ENCODE results near the gene AFAP1L1.

AFAP1L1 gene

DNA sequence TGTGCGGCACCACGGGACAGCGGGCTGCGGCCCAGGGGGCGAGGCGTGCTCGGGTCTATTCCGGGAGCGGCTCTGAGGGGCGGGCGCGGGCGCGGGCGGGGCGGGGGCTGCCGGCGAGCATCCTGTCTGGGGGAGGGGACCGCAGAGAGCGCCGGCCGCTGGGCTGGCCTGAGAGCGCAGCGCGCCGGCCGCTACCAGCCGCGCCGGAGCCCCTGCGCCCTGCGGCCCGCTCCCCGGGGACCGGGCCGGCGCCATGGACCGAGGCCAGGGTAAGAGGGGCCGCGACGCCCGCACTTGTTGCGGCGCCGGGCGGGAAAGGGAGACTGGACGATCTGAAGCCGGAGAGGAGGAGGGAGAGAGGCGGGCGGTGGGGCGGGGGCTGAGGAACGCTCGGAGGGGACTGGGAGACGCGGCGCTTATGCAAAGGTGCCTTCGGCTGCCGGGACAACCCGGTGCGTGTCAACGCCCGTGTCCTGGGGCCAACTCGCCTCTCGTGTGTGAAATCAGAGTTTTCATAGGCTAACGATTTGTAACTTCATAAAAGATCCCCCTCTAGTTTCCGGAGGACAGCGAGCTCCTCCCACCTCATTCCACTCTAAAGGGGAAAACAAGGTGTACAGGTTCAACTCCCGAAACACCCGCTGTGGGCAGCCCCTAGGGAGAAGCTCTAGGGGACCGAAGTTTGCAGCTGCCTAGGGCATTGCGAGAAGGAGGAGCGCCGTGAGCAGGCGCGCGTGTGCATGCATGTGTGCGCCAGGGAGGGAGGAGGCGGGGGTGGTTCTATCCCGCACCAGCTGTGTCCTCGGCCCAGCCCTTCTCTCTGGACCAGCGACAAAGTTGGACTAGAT lies at the start of gene AFAP1L1:
AFAP1L1 (plus strand) TSS at position 144 of the 848 bp plus-strand sequence; CDS start at position 254, 110 bp downstream.
- peak in 1 of 2 donors; percentile 35 for DNase-seq

DNA sequence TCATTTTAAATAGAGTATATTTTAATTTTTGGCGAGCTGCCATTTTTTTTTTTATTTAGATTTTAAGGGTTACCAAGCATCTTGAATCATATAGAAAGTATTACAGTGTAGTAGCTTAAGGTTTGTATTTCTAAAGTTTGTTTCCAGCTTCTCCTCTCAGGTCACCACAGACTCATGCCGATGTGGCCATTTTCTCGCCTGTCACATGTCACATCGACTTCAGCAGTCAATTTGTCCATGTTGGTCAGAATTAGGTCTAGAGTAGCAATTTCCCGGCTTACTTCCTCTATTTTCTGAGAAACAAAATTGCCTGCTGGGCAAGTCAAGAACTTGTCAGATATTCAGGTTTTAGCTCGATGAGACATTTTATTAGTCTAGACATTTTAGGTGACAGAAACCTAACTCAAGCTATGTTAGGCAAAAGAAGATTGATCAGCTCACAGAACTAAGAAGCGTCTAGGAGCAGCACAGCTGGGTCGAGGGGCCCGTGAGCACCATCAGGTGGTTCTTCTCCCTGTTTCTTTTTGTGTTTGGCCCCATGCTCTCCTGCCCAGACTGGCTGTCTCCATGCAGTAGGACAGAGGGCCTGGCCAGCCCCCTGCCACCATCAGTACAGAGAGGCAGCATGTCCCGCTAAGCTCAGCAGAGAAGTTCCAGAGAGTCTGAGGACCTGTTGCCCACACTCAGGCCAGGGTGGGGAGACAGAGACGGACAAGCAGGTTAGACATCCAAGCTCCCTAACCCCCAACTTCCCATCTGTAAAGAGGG lies 48.4 kb upstream of the AFAP1L1 start:
- no peak for DNase-seq

DNA sequence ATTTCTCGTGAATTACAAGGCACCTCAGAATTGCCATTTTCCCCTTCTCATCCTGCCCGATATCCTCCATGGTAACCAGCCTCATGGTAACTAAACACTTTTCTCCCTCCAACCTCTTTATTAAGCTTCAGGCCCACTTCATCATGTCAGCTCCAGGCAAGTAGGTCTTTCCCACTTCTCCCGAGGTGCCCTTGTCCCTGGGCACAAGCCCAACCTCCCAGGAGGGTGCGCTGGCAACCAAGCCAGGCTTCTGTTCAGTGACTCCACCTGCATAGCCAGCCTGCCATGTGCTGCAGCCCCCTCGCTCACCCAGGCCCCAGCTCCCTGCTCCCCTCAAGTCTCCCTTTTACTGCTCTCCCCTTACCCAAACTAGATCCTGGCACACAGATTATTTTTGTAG lies 47.4 kb upstream of the AFAP1L1 start:
- no peak for DNase-seq

DNA sequence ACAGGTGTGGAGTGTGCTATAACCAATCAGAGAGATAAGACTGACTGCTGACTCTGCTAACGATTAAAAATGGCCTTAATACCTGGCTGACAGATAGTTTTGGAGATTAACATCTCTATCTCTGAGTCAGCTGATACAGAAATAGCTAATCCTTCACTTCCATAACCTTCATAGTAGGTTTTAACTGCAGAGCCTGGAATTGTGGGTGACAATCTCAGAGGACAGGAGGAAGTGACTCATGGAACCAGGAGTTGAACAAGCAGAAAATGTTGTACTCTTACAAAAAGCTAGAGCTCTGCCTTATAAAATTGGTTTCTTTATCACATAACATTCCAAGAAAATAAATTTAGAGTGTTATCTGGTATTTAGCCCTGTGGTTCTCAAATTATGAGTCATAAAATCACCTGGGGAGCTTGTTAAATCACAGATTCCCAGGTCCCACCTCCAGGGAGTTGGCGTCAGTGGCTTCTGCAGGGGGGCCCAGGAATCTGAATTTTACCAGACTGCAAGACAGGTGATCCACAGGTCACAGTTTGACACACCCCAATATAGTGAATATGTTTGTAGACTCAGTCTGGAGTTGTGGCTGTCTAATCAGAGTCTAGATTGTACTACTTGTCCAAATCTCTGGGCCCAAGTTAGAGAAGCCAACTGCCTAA lies 44.4 kb upstream of the AFAP1L1 start:
- DNase-seq: no peak

DNA sequence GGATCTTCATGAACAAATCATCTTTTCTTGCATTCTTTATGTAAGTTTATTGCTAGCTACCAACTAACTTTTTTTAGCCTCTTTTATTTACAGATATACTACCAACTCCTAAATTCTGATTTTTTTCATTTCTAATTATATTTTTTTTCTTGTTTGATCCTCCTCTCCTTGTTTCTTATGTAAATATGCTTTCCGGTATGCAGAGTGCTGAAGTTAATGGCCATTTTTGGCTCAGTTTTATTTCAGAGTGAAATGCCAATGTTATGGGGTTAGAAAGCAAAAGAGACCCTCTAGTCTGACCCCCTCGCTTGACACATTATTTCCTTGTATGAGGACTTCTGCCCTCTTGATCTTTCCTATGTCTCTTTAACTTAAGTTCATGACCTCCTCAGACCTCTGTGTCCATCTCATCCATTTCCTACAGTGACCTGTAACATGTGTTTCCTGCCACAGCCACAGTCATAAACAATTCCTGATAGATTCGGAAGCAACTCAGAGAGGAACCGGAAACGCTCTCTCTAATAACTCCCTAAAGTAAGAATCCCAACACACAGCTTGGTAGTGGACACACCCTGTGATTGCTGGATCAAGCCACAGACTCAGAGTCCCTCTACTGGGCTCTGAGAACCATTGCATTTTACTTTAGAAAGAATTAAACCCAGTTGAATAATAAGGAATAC lies 42.9 kb upstream of the AFAP1L1 start:
- DNase-seq: no peak

DNA sequence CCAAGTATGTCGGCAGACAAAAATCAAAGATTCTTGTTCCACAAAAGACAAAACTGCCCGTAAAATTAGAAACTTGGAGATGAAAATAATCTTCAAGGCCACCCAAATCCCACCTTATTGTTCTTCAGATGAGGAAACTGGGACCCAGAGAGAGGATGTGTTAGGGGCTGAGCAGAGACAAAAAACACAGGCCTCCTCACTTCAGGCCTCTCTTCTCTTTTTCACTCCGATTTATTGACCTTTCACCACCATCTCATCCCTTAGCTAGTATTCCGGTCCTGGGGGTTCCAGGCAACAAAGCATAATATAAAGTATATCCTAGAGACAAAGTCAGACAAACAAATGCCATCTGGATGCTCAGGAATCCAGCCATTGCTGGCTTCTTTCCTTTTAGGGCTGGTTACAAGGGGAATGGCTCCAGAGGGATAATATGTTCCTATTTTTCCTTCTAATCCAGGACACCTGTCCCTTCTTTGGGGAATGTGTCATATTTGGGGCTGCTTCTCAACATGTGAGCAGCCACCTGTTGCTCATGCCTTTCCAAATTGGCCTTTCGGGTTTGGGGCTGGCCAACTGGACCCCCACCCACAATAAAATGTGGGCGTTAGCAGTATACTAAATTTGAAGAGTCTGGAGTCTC lies 42.2 kb upstream of the AFAP1L1 start:
- DNase-seq: no peak

DNA sequence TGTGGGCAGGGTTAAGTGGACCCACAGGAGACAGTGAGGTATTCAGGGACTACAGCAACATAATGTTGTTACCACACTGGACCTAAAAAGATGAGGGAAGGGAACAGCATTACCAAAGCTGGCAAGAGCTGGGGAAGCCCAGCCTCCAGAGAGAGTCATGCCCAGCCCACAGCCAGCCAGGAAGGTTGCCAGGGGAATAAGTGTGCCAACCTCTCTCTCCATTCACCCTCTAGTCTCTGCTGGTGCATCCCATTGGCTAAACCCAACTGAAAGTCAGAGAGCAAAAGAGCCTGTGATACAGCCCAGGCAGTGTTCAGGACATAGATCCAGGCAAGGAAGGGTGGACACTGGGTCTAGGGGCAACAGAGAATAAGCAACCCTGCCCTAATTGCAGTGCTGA lies 35.8 kb upstream of the AFAP1L1 start:
- DNase-seq: no peak

DNA sequence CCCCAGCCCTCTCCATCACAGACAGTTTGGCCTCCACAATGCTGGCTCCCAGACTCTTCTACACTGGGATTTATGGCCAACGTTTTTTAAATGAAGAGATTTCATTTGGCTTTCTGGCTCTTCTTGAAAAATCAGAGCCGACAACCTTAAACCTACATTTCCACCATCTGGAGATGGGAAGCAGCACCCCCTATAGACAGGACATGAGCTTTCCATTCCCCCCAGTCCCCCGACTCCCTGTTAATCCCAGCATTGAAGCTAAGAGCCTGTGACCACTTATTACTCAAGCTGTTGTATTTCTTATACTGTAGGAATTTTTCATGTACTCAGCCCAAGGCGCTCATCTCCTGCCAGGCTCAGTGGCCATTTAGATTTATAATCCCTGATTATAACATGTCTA lies 34.0 kb upstream of the AFAP1L1 start:
- DNase-seq: no peak

DNA sequence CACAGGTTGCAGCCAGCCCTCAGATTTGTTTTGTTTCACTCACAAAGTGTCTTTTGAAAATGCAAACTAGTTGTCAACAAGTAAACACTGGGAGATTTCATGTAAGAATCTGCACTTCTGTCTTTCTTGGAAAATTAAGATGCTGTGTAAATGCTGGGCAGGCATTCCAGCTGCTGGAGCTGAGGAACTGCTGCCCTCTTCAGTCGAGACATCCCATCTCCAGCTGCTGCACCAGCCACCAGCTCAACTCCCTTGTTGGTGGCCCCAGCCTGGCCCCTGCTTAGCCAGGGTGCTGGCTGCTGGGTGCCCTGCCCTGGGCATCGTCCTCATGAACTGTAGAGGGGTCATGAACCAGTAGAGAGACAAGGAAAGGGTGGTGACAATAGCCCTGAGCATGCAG lies 33.1 kb upstream of the AFAP1L1 start:
- no peak for DNase-seq

DNA sequence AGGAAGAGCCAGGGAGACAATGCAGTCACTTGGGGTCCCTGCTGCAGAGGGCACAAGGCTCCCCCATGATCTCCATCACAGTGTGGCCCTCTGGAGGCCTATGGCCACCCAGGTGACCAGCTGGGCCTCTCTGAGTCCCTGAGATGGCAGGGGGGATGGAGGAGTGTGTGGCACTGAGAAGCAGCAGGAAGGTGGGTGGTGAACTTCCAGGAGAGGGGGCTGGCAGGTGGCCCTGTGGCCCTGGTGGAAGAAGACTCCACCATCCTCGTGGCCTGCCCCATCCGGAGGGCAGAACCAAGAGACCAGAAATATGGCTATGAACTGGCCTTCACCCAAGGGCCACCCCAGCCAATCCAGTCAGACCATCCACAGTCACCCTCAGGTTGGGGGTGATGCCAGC lies 31.7 kb upstream of the AFAP1L1 start:
- peak in 1 of 2 donors; percentile 20 for DNase-seq

DNA sequence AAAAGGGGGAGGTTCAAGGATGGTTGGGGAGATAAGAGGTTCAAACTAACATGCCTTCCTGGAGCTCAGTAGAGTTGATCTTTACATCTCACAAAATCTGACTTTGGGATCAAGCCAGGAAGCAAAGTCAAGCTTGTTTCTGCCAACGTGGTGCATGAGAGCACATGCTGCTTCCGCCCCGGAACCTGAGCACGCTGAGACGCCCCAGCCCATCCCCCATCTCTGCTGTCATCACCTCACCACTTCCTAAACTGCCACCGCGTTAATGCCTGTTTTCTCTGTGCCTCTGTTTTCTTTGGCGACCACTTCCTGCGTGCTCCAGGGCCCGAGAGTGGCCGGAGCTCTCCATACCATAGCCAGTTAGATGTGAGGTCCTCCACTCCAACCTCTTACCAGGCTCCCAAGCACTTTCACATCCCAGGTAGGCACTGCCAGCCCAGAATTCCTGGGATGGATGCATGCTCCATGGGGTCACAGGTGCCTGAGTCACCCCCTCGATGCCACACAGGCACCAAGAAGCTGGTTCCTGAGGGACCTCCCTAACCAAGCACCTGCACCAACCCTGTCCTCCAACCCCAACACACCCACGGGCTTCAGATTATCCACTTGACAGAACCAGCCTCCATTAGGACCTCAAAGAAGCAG lies 31.2 kb upstream of the AFAP1L1 start:
- peak; percentile 71 to 80 for DNase-seq

DNA sequence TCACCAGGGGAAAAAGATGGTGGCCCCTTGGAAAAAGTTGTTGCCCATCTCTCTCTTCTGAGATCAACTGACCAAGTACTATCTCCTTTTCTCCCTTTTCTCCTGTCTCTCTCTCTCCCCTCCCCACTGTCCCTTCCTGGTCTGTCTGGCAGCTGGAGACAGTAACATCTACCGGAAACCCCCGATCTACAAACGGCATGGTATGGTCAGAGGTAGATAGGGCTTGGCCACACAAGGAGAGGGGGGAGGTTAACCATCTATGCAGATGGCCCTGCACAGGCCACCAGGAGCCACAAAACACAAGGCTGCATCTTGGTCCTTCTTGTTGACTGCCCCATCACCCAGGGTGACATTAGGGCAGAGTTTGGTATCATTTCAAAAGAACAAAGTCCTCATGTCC lies 29.3 kb upstream of the AFAP1L1 start:
- no peak for DNase-seq

DNA sequence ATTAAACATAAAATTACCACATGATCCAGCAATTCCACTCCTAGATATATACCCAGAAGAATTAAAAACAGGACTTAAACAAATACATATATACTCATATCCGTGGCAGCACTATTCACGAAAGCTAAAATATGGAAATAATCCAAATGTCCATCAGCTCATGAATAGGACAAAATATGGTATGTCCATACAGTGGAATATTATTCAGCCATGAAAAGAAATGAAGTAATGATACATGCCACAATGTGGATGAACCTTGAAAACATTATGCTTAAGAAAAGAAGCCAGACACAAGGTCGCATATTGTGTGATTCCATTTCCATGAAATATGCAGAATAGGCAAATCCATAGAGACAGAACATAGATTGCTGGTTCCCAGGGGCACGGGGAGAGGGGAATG lies 24.8 kb upstream of the AFAP1L1 start:
- no peak for DNase-seq

DNA sequence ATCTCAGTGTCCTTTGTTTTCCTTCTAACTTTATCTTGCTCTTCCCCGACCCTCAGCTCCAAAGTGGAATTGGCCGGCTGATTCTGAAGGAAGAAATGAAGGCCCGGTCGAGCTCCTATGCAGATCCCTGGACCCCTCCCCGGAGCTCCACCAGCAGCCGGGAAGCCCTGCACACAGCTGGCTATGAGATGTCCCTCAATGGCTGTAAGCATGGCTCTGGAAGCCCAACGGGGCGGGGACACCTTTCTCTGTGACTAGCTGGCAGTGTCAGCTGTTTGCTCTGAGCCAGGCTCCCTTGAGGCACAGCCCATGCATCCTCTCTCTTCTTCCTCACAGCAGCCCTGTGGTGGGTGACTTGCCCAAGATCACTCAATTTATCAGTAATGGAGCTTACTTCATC lies 23.9 kb upstream of the AFAP1L1 start:
- DNase-seq: no peak

DNA sequence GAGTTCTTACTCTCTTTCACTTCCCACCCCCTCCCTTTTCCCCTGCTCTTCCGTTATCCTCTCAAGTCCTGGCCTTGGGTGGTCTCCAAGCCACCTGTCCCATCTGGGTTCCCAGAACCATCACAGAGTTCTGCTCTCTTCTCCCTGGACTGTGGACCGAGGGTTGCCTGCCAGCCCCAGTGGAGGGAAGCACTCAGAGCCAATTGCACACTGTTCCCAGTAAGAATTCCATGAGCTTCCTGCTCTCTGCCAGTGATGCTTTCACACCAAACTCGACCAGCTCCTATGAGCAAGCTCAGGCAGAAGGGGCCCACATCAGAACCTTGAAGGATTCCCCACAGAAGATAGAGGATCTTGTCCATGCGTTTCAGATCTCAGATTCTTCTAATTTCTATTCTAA lies 20.1 kb upstream of the AFAP1L1 start:
- DNase-seq: no peak

DNA sequence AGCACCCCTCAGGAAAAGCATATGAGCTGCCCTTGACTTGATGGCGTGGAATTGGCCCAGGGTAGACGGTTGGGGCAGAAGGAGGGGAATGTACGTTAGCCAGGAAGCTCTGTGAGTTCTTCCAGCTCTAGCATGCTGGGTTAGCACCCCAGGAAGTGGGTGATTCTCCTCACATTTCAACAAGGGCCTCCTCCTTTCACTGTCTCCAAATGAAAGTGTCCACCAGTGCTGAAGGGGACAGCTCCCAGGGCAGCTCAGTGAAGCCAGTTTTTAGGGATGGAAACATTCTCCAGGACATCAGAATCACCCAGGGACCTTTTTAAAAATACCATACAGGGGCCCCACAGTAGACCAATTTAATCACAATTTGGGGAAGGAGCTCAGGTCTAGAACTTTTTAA lies 17.2 kb upstream of the AFAP1L1 start:
- no peak for DNase-seq

DNA sequence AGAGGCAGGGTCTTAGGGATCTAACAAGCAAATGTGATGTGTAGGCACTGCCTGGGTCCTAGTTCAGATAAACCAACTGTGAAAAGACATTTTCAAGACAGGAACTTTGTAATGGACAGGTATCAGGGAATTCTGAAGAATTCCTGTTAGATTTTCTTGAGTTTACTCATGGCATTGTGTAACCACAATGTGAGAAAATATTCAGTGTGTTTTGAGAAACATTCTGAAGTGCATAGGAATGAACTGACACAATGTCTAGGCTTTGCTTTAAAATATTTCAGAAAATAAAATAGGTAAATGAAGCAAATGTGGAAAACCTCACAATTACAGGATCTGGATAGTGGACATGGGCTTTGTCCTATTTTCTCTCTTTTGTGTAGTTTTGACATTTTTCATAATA lies 15.2 kb upstream of the AFAP1L1 start:
- DNase-seq: no peak

DNA sequence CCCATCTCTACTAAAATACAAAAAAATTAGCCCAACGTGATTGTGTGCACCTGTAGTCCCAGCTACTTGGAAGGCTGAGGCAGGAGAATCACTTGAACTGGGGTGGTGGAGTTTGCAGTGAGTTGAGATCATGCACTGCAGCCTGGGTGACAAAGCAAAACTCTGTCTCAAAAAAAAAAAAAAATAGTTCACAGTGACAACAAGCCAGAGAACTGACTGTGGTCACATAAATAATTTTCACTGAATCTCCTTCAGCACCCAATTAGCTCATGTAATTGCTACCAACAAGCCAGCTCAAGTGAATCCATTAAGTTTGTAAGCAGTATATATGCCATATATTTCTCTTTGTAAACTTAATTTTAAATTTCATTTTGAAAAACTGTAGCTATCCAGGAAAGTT lies 14.5 kb upstream of the AFAP1L1 start:
- DNase-seq: no peak

DNA sequence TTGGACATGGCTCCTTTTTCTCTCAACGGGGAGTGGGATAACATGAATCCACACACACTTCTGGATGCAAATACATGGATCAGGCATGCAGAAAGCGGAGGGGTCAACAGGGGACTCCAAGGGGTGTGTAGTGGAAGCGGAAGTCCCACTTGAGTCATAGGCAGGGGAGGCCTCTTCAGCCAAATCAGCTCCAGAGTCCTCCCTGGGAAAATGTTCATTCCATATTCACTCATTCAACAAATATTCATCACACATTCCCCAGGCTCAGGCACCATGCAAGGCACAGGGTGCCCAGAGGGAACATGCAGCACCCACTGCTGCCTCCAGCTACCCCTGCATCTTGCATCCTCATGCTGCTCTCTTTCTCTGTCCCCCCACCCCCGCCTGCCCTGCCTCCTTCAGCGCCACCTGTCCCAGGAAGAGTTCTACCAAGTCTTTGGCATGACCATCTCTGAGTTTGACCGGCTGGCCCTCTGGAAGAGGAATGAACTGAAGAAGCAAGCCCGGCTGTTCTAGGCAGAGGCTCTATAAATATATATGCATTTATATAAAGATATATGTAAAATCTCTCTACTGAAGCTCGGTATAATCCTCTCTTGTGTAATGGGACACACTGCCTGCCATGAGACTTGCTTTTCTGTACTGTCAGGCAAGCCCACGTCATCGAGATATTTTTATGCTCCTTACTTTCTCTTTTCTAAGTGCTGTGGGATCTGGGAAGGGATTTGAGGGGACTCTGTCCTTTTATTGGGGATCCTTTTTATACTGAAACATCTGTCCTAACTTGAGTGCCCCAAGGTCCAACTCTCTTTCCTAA lies 13.6 kb upstream of the AFAP1L1 start:
- no peak for DNase-seq

DNA sequence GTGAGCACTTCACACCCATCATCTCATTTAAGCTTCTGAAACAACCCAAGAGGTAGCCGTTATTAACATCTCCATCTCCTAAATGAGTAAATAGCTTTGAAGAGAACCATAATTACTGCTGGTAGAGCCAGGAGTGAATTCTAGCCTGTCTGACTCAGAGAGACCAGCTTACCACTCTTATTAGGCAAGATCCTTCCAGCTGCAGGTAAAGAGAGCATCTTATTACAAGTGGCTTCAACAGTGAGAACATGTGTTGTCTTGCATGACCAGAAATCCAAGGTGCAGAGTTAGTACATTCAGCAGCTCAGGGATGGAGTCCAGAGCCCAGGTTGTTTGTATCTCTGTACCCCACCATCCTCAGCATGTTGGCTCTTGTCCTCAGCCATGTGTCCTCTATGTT lies 10.9 kb upstream of the AFAP1L1 start:
- DNase-seq: no peak

DNA sequence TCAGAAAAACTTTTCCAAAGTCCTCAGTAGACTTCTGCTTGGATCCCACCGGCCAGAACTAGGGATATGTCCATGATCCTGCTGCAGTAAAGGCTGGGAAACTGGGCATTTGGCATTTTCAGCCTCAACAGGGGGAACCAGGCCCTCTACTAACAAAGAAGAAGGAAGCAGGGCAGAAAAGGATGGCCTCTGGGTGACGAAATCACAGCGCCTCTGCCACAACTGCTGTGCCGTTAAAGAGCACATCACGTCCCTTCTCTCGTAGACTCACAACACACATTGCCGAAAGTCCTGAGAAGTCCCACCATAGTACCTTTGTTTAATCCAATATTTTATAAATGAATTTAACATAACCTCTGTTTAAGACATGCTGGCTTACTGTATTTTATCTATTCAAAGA lies 10.4 kb upstream of the AFAP1L1 start:
- DNase-seq: no peak
